Kidney (tissue), 14 donors: ENCODE results near the gene CATSPER4. TPM values are rescaled to one million over a fixed set of nuclear protein-coding genes. Genes with fewer than 3 reads are reported as not detected.
A peak's percentile ranks its signal among the peaks of the same experiment; 100 is the strongest.

Experiments
- DNase-seq, 5 donors: peaks; one replicate each; pipeline ENCODE4 v3.0.0-alpha.2; 2013 to 2020
- FAIRE-seq: peaks from 2 replicates; lab custom pipeline; 2012; peaks lifted over from hg19 to GRCh38; lab: Jason Lieb, UNC
- H3K27ac ChIP-seq, 2 donors: one replicate each; pipeline ENCODE4 v1.7.0; 2013; ENCODE audit warnings: low read depth in 2 of 2, low read length in 2 of 2, inconsistent platforms in 1 of 2
- H3K27me3 ChIP-seq: one replicate; pipeline ENCODE4 v1.7.1; 2013; ENCODE audit warnings: low read length, inconsistent platforms; ENCODE audit not compliant: control insufficient read depth, insufficient read depth
- H3K36me3 ChIP-seq, 3 donors: one replicate each; pipeline versions ENCODE4 v1.7.0 to v1.7.1; 2013; ENCODE audit warnings: low read length in 3 of 3, control low read depth in 1 of 3, inconsistent platforms in 1 of 3; ENCODE audit not compliant: insufficient read depth in 3 of 3, control insufficient read depth in 2 of 3
- H3K4me1 ChIP-seq, 3 donors: one replicate each; pipeline versions ENCODE4 v1.7.0 to v1.7.1; 2013; ENCODE audit warnings: low read length in 3 of 3, inconsistent platforms in 1 of 3, low read depth in 1 of 3; ENCODE audit not compliant: control insufficient read depth in 2 of 3, insufficient read depth in 2 of 3
- H3K4me3 ChIP-seq, 3 donors: one replicate each; pipeline versions ENCODE4 v1.7.0 to v1.8.1; 2013; ENCODE audit warnings: low read length in 3 of 3, control low read depth in 1 of 3, inconsistent platforms in 1 of 3
- H3K9ac ChIP-seq, 3 donors: one replicate each; pipeline versions ENCODE4 v1.7.0 to v1.7.1; 2013; ENCODE audit warnings: low read length in 3 of 3, control low read depth in 1 of 3, inconsistent platforms in 1 of 3
- H3K9me3 ChIP-seq, 3 donors: one replicate each; pipeline versions ENCODE4 v1.7.0 to v1.7.1; 2013; ENCODE audit warnings: low read length in 3 of 3, control low read depth in 1 of 3, inconsistent platforms in 1 of 3; ENCODE audit not compliant: control insufficient read depth in 2 of 3, insufficient read depth in 1 of 3
- CTCF ChIP-seq: IDR thresholded peaks from 3 replicates; pipeline ENCODE4 v1.5.1; 2012; ENCODE audit warnings: mild to moderate bottlenecking, moderate library complexity, borderline replicate concordance; ENCODE audit not compliant: insufficient read depth; ENCODE audit errors: extremely low read depth
- intact Hi-C: fragments of 100-400 bp; cut with DNase I; formaldehyde crosslinking; loops from one replicate; pipeline ENCODE4 v1.11.1; 2022
- polyA plus RNA-seq: library from polyadenylated mRNA; stranded (reverse); fragments of 350-450 nt; fragmentation: Illumina TruSeq; extraction: RNeasy Lipid Tissue Mini Kit (QIAGEN cat#74804); gene quantifications from one replicate; pipeline ENCODE4 v1.2.3, GENCODE V29; 2014; ENCODE audit warnings: low read depth, low replicate concordance; ENCODE audit not compliant: insufficient read depth
- total RNA-seq: library from RNA; stranded (reverse); fragmentation: NEBNext Ultra II Directional; extraction: Animal tissue kit (Norgen Biotek cat#: 25700); gene quantifications from one replicate; pipeline ENCODE4 v1.2.1, GENCODE V29; 2021
- donor health status: control.
- donor health status: control.
- donor health status: control.
- donor health status: control.
- donor health status: control.
- donor health status: DM: yes; HTN: yes; CAD: no.
- donor health status: Normal renal cell carcinoma (clear cell type).

Gene CATSPER4
- total and polyA plus RNA-seq, 2 donors from 2014 or later, result not detected

GRCh38 chr1:26158908-26159742 is 31.3 kb upstream of the CATSPER4 start, which contains the start of gene FAM110D:
FAM110D (plus strand) TSS chr1:26159079; CDS start chr1:26161292, 2,213 bp downstream.
- Histone ChIP-seq H3K4me3 (peak within 1 kb of the TSS in 2 of 3 donors; percentile 47 to 48), H3K27me3 (no peaks in the 10 kb centered on the region), H3K4me1 (peaks cover 0 to 9% (median 0%) of the 10 kb centered on the region in 3 donors), H3K9ac (peak within 1 kb of the TSS in 2 of 3 donors; percentile 8 to 40), H3K36me3 (no peaks in the 10 kb centered on the region), H3K27ac (peak within 1 kb of the TSS; percentile 30 to 34), H3K9me3 (no peaks in the 10 kb centered on the region)
- intact Hi-C loops, result loop anchor here (10.0 kb wide), 1 partner anchor 54 kb away; no protein-coding TSS in a partner anchor
- FAIRE-seq, result no peak
- no peak for TF ChIP-seq CTCF
- DNase-seq, result peak in 2 of 5 donors; percentile 50 to 54

GRCh38 chr1:26159743-26160039 is 30.7 kb upstream of the CATSPER4 start:
- peak overlapping the region in 1 of 2 donors; percentile 34 for H3K27ac ChIP-seq
- no peaks in the 10 kb centered on the region for H3K36me3 ChIP-seq
- DNase-seq (no peak), FAIRE-seq (no peak)
- peaks cover 0 to 11% (median 0%) of the 10 kb centered on the region in 3 donors for H3K4me1 ChIP-seq
- H3K27me3 ChIP-seq, result no peaks in the 10 kb centered on the region
- H3K9me3 ChIP-seq, result no peaks in the 10 kb centered on the region
- peak overlapping the region in 1 of 3 donors; percentile 48 for H3K4me3 ChIP-seq
- TF ChIP-seq CTCF, result no peak
- H3K9ac ChIP-seq, result peak overlapping the region in 1 of 3 donors; percentile 40
- intact Hi-C loops, result loop anchor here (10.0 kb wide), 1 partner anchor 55 kb away; no protein-coding TSS in a partner anchor

- Histone ChIP-seq H3K9me3 (no peaks in the 10 kb centered on the region), H3K27ac (no peak overlapping the region), H3K4me1 (peaks cover 0 to 13% (median 0%) of the 10 kb centered on the region in 3 donors), H3K4me3 (peak overlapping the region in 2 of 3 donors; percentile 34 to 48), H3K27me3 (no peaks in the 10 kb centered on the region), H3K9ac (no peak overlapping the region), H3K36me3 (no peaks in the 10 kb centered on the region)
- DNase-seq, result peak in 2 of 5 donors; percentile 63 to 77
- FAIRE-seq, result no peak
- TF ChIP-seq CTCF, result no peak
- intact Hi-C loops, result no loop called here
Measured at GRCh38 chr1:26160527-26161414, 29.6 kb upstream of the CATSPER4 start.
